ENCODE measurements around the gene PLEKHH2.
A peak's percentile ranks its signal among the peaks of the same experiment; 100 is the strongest.

The PLEKHH2 gene

GRCh38 chr2:43745457-43745856 is 108.4 kb downstream of the PLEKHH2 start:
- Mint-ChIP-seq H3K4me3 (no peak overlapping the region), H3K27me3 (ENCODE audit: low read depth) (no peaks in the 10 kb centered on the region), H3K9me3 (no peaks in the 10 kb centered on the region), H3K36me3 (ENCODE audit: low read depth) (peaks cover 2% of the 10 kb centered on the region), H3K27ac (no peak overlapping the region), H3K4me1 (ENCODE audit: low read depth) (no peaks in the 10 kb centered on the region)
- DNase-seq (ENCODE audit: low spot score), result no peak

GRCh38 chr2:43748333-43748732 is 111.3 kb downstream of the PLEKHH2 start:
- Mint-ChIP-seq H3K27me3 (ENCODE audit: low read depth) (no peaks in the 10 kb centered on the region), H3K9me3 (no peaks in the 10 kb centered on the region), H3K4me3 (no peak overlapping the region), H3K4me1 (ENCODE audit: low read depth) (no peaks in the 10 kb centered on the region), H3K27ac (no peak overlapping the region), H3K36me3 (ENCODE audit: low read depth) (peaks cover 2% of the 10 kb centered on the region)
- DNase-seq (ENCODE audit: low spot score), result no peak

- Mint-ChIP-seq H3K36me3 (ENCODE audit: low read depth) (no peaks in the 10 kb centered on the region), H3K4me3 (no peak overlapping the region), H3K4me1 (ENCODE audit: low read depth) (no peaks in the 10 kb centered on the region), H3K27ac (no peak overlapping the region), H3K9me3 (no peaks in the 10 kb centered on the region), H3K27me3 (ENCODE audit: low read depth) (no peaks in the 10 kb centered on the region)
- no peak for DNase-seq (ENCODE audit: low spot score)
These were observed 112.5 kb downstream of the PLEKHH2 start for GRCh38 chr2:43749583-43749982.

GRCh38 chr2:43751476-43751990 is 114.5 kb downstream of the PLEKHH2 start:
- no peaks in the 10 kb centered on the region for H3K4me1 Mint-ChIP-seq (ENCODE audit: low read depth)
- no peak overlapping the region for H3K4me3 Mint-ChIP-seq
- H3K9me3 Mint-ChIP-seq, result no peaks in the 10 kb centered on the region

GRCh38 chr2:43752302-43752701 is 115.2 kb downstream of the PLEKHH2 start:
- no peaks in the 10 kb centered on the region for H3K27me3 Mint-ChIP-seq (ENCODE audit: low read depth)
- H3K27ac Mint-ChIP-seq, result no peak overlapping the region
- no peaks in the 10 kb centered on the region for H3K4me1 Mint-ChIP-seq (ENCODE audit: low read depth)

More at GRCh38 chr2:43751476-43751990, 114.5 kb downstream of the PLEKHH2 start:
- DNase-seq (ENCODE audit: low spot score), result no peak
- no peak overlapping the region for H3K27ac Mint-ChIP-seq
- no peaks in the 10 kb centered on the region for H3K36me3 Mint-ChIP-seq (ENCODE audit: low read depth)
- no peaks in the 10 kb centered on the region for H3K27me3 Mint-ChIP-seq (ENCODE audit: low read depth)

GRCh38 chr2:43754180-43754579 is 117.1 kb downstream of the PLEKHH2 start:
- Mint-ChIP-seq H3K9me3 (no peaks in the 10 kb centered on the region), H3K4me1 (ENCODE audit: low read depth) (peaks cover 1% of the 10 kb centered on the region), H3K27ac (no peak overlapping the region), H3K36me3 (ENCODE audit: low read depth) (no peaks in the 10 kb centered on the region), H3K27me3 (ENCODE audit: low read depth) (no peaks in the 10 kb centered on the region), H3K4me3 (no peak overlapping the region)
- DNase-seq (ENCODE audit: low spot score), result no peak

More at GRCh38 chr2:43752302-43752701, 115.2 kb downstream of the PLEKHH2 start:
- no peak for DNase-seq (ENCODE audit: low spot score)
- H3K4me3 Mint-ChIP-seq, result no peak overlapping the region
- H3K36me3 Mint-ChIP-seq (ENCODE audit: low read depth), result no peaks in the 10 kb centered on the region
- no peaks in the 10 kb centered on the region for H3K9me3 Mint-ChIP-seq

- Mint-ChIP-seq H3K4me1 (ENCODE audit: low read depth) (peaks cover 21% of the 10 kb centered on the region), H3K9me3 (no peaks in the 10 kb centered on the region), H3K4me3 (no peak overlapping the region), H3K27ac (no peak overlapping the region), H3K27me3 (ENCODE audit: low read depth) (no peaks in the 10 kb centered on the region), H3K36me3 (ENCODE audit: low read depth) (no peaks in the 10 kb centered on the region)
- DNase-seq (ENCODE audit: low spot score), result no peak
These were observed 121.7 kb downstream of the PLEKHH2 start for GRCh38 chr2:43758739-43759138.

GRCh38 chr2:43759195-43759594 is 122.1 kb downstream of the PLEKHH2 start:
- no peak for DNase-seq (ENCODE audit: low spot score)

GRCh38 chr2:43762286-43762685 is 125.2 kb downstream of the PLEKHH2 start:
- Mint-ChIP-seq H3K36me3 (ENCODE audit: low read depth) (no peaks in the 10 kb centered on the region), H3K27me3 (ENCODE audit: low read depth) (no peaks in the 10 kb centered on the region), H3K4me1 (ENCODE audit: low read depth) (peaks cover 34% of the 10 kb centered on the region), H3K27ac (peak overlapping the region; percentile 67), H3K9me3 (peaks cover 4% of the 10 kb centered on the region), H3K4me3 (no peak overlapping the region)
- DNase-seq (ENCODE audit: low spot score), result no peak

More at GRCh38 chr2:43759195-43759594, 122.1 kb downstream of the PLEKHH2 start:
- H3K36me3 Mint-ChIP-seq (ENCODE audit: low read depth), result no peaks in the 10 kb centered on the region
- no peak overlapping the region for H3K4me3 Mint-ChIP-seq
- no peaks in the 10 kb centered on the region for H3K27me3 Mint-ChIP-seq (ENCODE audit: low read depth)
- no peaks in the 10 kb centered on the region for H3K9me3 Mint-ChIP-seq
- H3K4me1 Mint-ChIP-seq (ENCODE audit: low read depth), result peaks cover 21% of the 10 kb centered on the region
- H3K27ac Mint-ChIP-seq, result no peak overlapping the region

- Mint-ChIP-seq H3K9me3 (peaks cover 6% of the 10 kb centered on the region), H3K27me3 (ENCODE audit: low read depth) (no peaks in the 10 kb centered on the region), H3K4me3 (no peak overlapping the region), H3K4me1 (ENCODE audit: low read depth) (peaks cover 34% of the 10 kb centered on the region), H3K36me3 (ENCODE audit: low read depth) (peaks cover 2% of the 10 kb centered on the region), H3K27ac (no peak overlapping the region)
- no peak for DNase-seq (ENCODE audit: low spot score)
These were observed 126.0 kb downstream of the PLEKHH2 start for GRCh38 chr2:43763091-43763490.

- Mint-ChIP-seq H3K4me1 (ENCODE audit: low read depth) (peaks cover 32% of the 10 kb centered on the region), H3K36me3 (ENCODE audit: low read depth) (peaks cover 2% of the 10 kb centered on the region), H3K9me3 (peaks cover 6% of the 10 kb centered on the region), H3K4me3 (no peak overlapping the region), H3K27me3 (ENCODE audit: low read depth) (no peaks in the 10 kb centered on the region), H3K27ac (no peak overlapping the region)
- DNase-seq (ENCODE audit: low spot score), result no peak
These were observed 127.1 kb downstream of the PLEKHH2 start for GRCh38 chr2:43764086-43764705.

GRCh38 chr2:43766006-43766405 is 128.9 kb downstream of the PLEKHH2 start:
- H3K27ac Mint-ChIP-seq, result no peak overlapping the region
- peaks cover 2% of the 10 kb centered on the region for H3K36me3 Mint-ChIP-seq (ENCODE audit: low read depth)
- H3K9me3 Mint-ChIP-seq, result peaks cover 6% of the 10 kb centered on the region
- DNase-seq (ENCODE audit: low spot score), result no peak
- peaks cover 25% of the 10 kb centered on the region for H3K4me1 Mint-ChIP-seq (ENCODE audit: low read depth)
- H3K4me3 Mint-ChIP-seq, result no peak overlapping the region
- no peaks in the 10 kb centered on the region for H3K27me3 Mint-ChIP-seq (ENCODE audit: low read depth)

GRCh38 chr2:43773876-43774613 is 137.0 kb downstream of the PLEKHH2 start, which contains the start of gene DYNC2LI1:
Gene DYNC2LI1, plus strand, starts transcription at chr2:43774039. Its CDS starts 100 bp downstream, at chr2:43774139.
- peaks cover 20% of the 10 kb centered on the region for H3K4me1 Mint-ChIP-seq (ENCODE audit: low read depth)

GRCh38 chr2:43774617-43775016 is 137.6 kb downstream of the PLEKHH2 start:
- DNase-seq (ENCODE audit: low spot score), result no peak
- peak overlapping the region; percentile 67 for H3K27ac Mint-ChIP-seq
- H3K27me3 Mint-ChIP-seq (ENCODE audit: low read depth), result no peaks in the 10 kb centered on the region
- H3K9me3 Mint-ChIP-seq, result no peaks in the 10 kb centered on the region
- peak overlapping the region; percentile 96 for H3K4me3 Mint-ChIP-seq
- H3K36me3 Mint-ChIP-seq (ENCODE audit: low read depth), result no peaks in the 10 kb centered on the region
- peaks cover 20% of the 10 kb centered on the region for H3K4me1 Mint-ChIP-seq (ENCODE audit: low read depth)

More at GRCh38 chr2:43773876-43774613, 137.0 kb downstream of the PLEKHH2 start, which contains the start of gene DYNC2LI1:
- H3K27ac Mint-ChIP-seq, result peak within 1 kb of the TSS; percentile 90
- peak within 1 kb of the TSS; percentile 96 for H3K4me3 Mint-ChIP-seq
- H3K36me3 Mint-ChIP-seq (ENCODE audit: low read depth), result no peaks in the 10 kb centered on the region
- no peaks in the 10 kb centered on the region for H3K9me3 Mint-ChIP-seq
- H3K27me3 Mint-ChIP-seq (ENCODE audit: low read depth), result no peaks in the 10 kb centered on the region
- DNase-seq (ENCODE audit: low spot score), result peak; percentile 86
